GM12892 (cell line): Measurements from ENCODE around the gene CD81.

Experiments
- POLR2A ChIP-seq: IDR thresholded peaks from 2 replicates; pipeline ENCODE4 v1.6.1; 2011; ENCODE audit warnings: low read depth, low read length, control low read depth
- POLR2AphosphoS5 ChIP-seq: IDR thresholded peaks from 2 replicates; pipeline ENCODE4 v1.6.1; 2011; ENCODE audit warnings: low read depth, low read length, control low read depth
- TAF1 ChIP-seq: IDR thresholded peaks from 2 replicates; pipeline ENCODE4 v1.6.1; 2011; ENCODE audit warnings: low read depth, mild to moderate bottlenecking, control low read depth, low read length, borderline replicate concordance

- TF ChIP-seq POLR2A: no peak
- TF ChIP-seq POLR2AphosphoS5: no peak
- TF ChIP-seq TAF1: no peak
Measured at GRCh38 chr11:2342557-2342956, 34.6 kb upstream of the CD81 start.
